ENCODE results near the gene PRSS56.
A peak's percentile ranks its signal among the peaks of the same experiment; 100 is the strongest.

Gene PRSS56

GRCh38 chr2:232513353-232513752, 6.8 kb upstream of the PRSS56 start:
- no peak for TF ChIP-seq CTCF (IDR thresholded peaks at IDR 0.05; ENCODE audit: low read depth, low read length, missing control alignments)
- no peak for DNase-seq (ENCODE audit: low read depth)

GRCh38 chr2:232515639-232516038, 4.5 kb upstream of the PRSS56 start:
- DNase-seq (ENCODE audit: low read depth): no peak
- H3K4me3 ChIP-seq (ENCODE audit: low read depth, low read length): no peak overlapping the region
- no peak for TF ChIP-seq CTCF (IDR thresholded peaks at IDR 0.05; ENCODE audit: low read depth, low read length, missing control alignments)

More at GRCh38 chr2:232513353-232513752, 6.8 kb upstream of the PRSS56 start:
- no peak overlapping the region for H3K4me3 ChIP-seq (ENCODE audit: low read depth, low read length)

- no peak for TF ChIP-seq CTCF (IDR thresholded peaks at IDR 0.05; ENCODE audit: low read depth, low read length, missing control alignments)
- no peak for DNase-seq (ENCODE audit: low read depth)
- H3K4me3 ChIP-seq (ENCODE audit: low read depth, low read length): no peak overlapping the region
Observed at GRCh38 chr2:232516551-232516950, 3.6 kb upstream of the PRSS56 start.

GRCh38 chr2:232518844-232519243, 1.3 kb upstream of the PRSS56 start:
- no peak overlapping the region for H3K4me3 ChIP-seq (ENCODE audit: low read depth, low read length)
- TF ChIP-seq CTCF (IDR thresholded peaks at IDR 0.05; ENCODE audit: low read depth, low read length, missing control alignments): no peak
- DNase-seq (ENCODE audit: low read depth): no peak

- DNase-seq (ENCODE audit: low read depth): no peak
- H3K4me3 ChIP-seq (ENCODE audit: low read depth, low read length): no peak overlapping the region
- TF ChIP-seq CTCF (IDR thresholded peaks at IDR 0.05; ENCODE audit: low read depth, low read length, missing control alignments): no peak
Observed at GRCh38 chr2:232520489-232520888, 301 bp downstream of the PRSS56 start.

- H3K4me3 ChIP-seq (ENCODE audit: low read depth, low read length): no peak overlapping the region
- no peak for TF ChIP-seq CTCF (IDR thresholded peaks at IDR 0.05; ENCODE audit: low read depth, low read length, missing control alignments)
- DNase-seq (ENCODE audit: low read depth): no peak
Observed at GRCh38 chr2:232521098-232521497, 910 bp downstream of the PRSS56 start.

GRCh38 chr2:232521959-232522622, 1.9 kb downstream of the PRSS56 start:
- DNase-seq (ENCODE audit: low read depth): no peak
- TF ChIP-seq CTCF (IDR thresholded peaks at IDR 0.05; ENCODE audit: low read depth, low read length, missing control alignments): peak; percentile 65
- no peak overlapping the region for H3K4me3 ChIP-seq (ENCODE audit: low read depth, low read length)

Measured in GM12864 (cell line).